ENCODE results near the gene LRRC75A. TPM values are rescaled to one million over a fixed set of nuclear protein-coding genes. Genes with fewer than 3 reads are reported as not detected.
A peak's percentile ranks its signal among the peaks of the same experiment; 100 is the strongest.

The LRRC75A gene
- total and polyA plus RNA-seq, 2 of the 8 experiments (the other 6 are each of a cell fraction or from before 2014, with no cell fraction given): 9.7 to 9.9 TPM

DNA sequence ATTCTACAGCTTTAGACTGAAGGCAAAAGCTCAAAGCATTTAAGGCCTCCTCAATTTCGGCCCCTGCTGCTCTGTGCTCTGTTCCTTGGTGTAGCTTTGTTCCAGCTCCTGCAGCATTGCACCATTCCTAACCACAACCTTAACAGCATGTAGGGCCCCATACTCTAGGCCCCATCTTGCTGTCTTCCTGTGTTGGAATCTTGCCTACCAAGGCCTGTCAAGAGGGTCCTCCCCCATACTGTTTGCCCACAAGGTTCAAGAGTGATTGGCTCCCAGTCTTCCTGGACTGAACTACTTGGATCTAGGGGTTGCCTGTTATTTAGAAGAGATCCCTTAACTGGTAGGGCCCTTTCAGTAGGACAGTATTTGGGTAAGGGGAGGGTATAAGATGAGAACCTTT is 49.9 kb downstream of the LRRC75A start:
- H3K4ac ChIP-seq (replicated peaks; ENCODE audit: insufficient read length, low read depth, low read length): no peak overlapping the region
- H4K91ac ChIP-seq (replicated peaks; ENCODE audit: insufficient read length, low read length): no peak overlapping the region
- no peak overlapping the region for H2BK120ac ChIP-seq (replicated peaks; ENCODE audit: low read depth, low read length)
- POLR2A ChIA-PET (ENCODE audit: partially characterized antibody): interaction anchor here (0.6 to 9.3 kb wide), 20 partner anchors 13 to 147 kb away, joined by 3 to 204 read pairs (median 4); partner anchors contain the start of genes CENPV, TRPV2 and UBB
- no peak overlapping the region for H3K18ac ChIP-seq (ENCODE audit: extremely low read depth, low read length)
- peaks cover 2 to 21% (median 12%) of the 10 kb centered on the region in 4 experiments; a peak in 5 of 7 replicates for H3K4me1 ChIP-seq (replicated peaks in 1 of 4; ENCODE audit: control insufficient read depth in 3 of 4, insufficient read depth in 4 of 4, low read length in 3 of 4)
- no peak overlapping the region for H3K14ac ChIP-seq (ENCODE audit: insufficient read length)
- CTCF ChIA-PET (ENCODE audit: partially characterized antibody): interaction anchor here (1.0 to 36.9 kb wide), 5 partner anchors 8 to 79 kb away, joined by 4 to 941 read pairs (median 7); no protein-coding TSS in a partner anchor
- H3K23ac ChIP-seq (ENCODE audit: insufficient read length): no peak overlapping the region
- H2BK20ac ChIP-seq (ENCODE audit: low read length): no peak overlapping the region
- FAIRE-seq: no peak
- H4K20me1 ChIP-seq (replicated peaks in 1 of 2; ENCODE audit: control insufficient read depth in 1 of 2, insufficient read depth in 2 of 2, low read length in 2 of 2): peaks cover 5 to 26% of the 10 kb centered on the region in 2 experiments
- H3K27ac ChIP-seq (ENCODE audit: low read depth, low read length): peak overlapping the region; percentile 2; the same call in 1 of the 2 replicates
- H2BK5ac ChIP-seq (ENCODE audit: low read depth, low read length): no peak overlapping the region
- no peak overlapping the region for H3K56ac ChIP-seq (replicated peaks; ENCODE audit: insufficient read length, low read depth, low read length)
- peak overlapping the region in 1 of 4 experiments; percentile 95; a peak in 1 of 8 replicates for H3K4me3 ChIP-seq (ENCODE audit: extremely low read depth in 1 of 4, insufficient read depth in 2 of 4, low read depth in 3 of 4, low read length in 4 of 4)
- peak overlapping the region; percentile 24 to 93; a peak in 3 of 4 replicates for H3K4me2 ChIP-seq (ENCODE audit: insufficient read depth in 1 of 2, low read depth in 2 of 2, low read length in 2 of 2)
- H3K23me2 ChIP-seq (ENCODE audit: low read depth, low read length): peaks cover 14% of the 10 kb centered on the region
- H2AK5ac ChIP-seq (ENCODE audit: low read depth, low read length): no peak overlapping the region
- H2BK12ac ChIP-seq (ENCODE audit: low read depth, low read length): no peak overlapping the region
- no peak overlapping the region for H2BK15ac ChIP-seq (ENCODE audit: low read length)
- 94% methylated on average over 1 of the region's 1 CpG; no CpG with 5 or more reads in 1 of the 2 experiments for WGBS, 2 experiments (ENCODE audit: extremely low coverage in 1 of 2, insufficient coverage in 1 of 2, insufficient read length in 1 of 2, insufficient replicate concordance in 2 of 2, low coverage in 1 of 2, low lambda C conversion rate in 2 of 2, missing lambda C conversion rate in 1 of 2)
- no peaks in the 10 kb centered on the region for H3K27me3 ChIP-seq (replicated peaks in 1 of 4; ENCODE audit: control insufficient read depth in 3 of 4, extremely low read depth in 1 of 4, insufficient read depth in 3 of 4, low read length in 3 of 4)
- H2AFZ ChIP-seq (ENCODE audit: low read length): no peak overlapping the region
- H4K5ac ChIP-seq (ENCODE audit: insufficient read length, low read depth, low read length): no peak overlapping the region
- H4K8ac ChIP-seq (ENCODE audit: extremely low read depth, insufficient read depth, low read length): no peak overlapping the region
- H3K9ac ChIP-seq (replicated peaks in 1 of 4; ENCODE audit: extremely low read depth in 1 of 4, low read depth in 3 of 4, low read length in 3 of 4): peak overlapping the region in 1 of 4 experiments; percentile 30; a peak in 1 of 7 replicates
- H3K9me3 ChIP-seq (ENCODE audit: insufficient read depth in 2 of 2, low read depth in 1 of 2, low read length in 1 of 2): no peaks in the 10 kb centered on the region
- peaks cover 3 to 17% of the 10 kb centered on the region in 2 experiments; a peak in 2 of 4 replicates for H3K79me2 ChIP-seq (ENCODE audit: control insufficient read depth in 1 of 2, insufficient read depth in 2 of 2, low read length in 2 of 2)
- no peak for DNase-seq (ENCODE audit: low read depth in 1 of 2, low spot score in 2 of 2)
- H3K36me3 ChIP-seq (ENCODE audit: control insufficient read depth in 2 of 4, insufficient read depth in 4 of 4, low read length in 3 of 4): peaks cover 18 to 60% (median 39%) of the 10 kb centered on the region in 4 experiments
- peaks cover 4% of the 10 kb centered on the region; the same call in 1 of the 2 replicates for H3K79me1 ChIP-seq (ENCODE audit: low read depth, low read length)
- TF ChIP-seq SP2 (IDR thresholded peaks at IDR 0.05; ENCODE audit: low read length) (no peak), POLR2A (IDR thresholded peaks at IDR 0.05; ENCODE audit: control extremely low read depth in 1 of 2, low read depth in 2 of 2, low read length in 2 of 2) (peak in 1 of 2 experiments; percentile 75; a peak in 1 of 3 replicates), CBX5 (IDR thresholded peaks at IDR 0.05; ENCODE audit: low read depth, low read length) (no peak), RNF2 (IDR thresholded peaks at IDR 0.05; ENCODE audit: borderline replicate concordance, low read depth, low read length, missing control alignments, poor library complexity, severe bottlenecking) (no peak), CTBP2 (IDR thresholded peaks at IDR 0.05; ENCODE audit: borderline replicate concordance, insufficient read depth, insufficient read length, low read length) (no peak), HDAC2 (IDR thresholded peaks at IDR 0.05; ENCODE audit: borderline replicate concordance in 1 of 2, low read depth in 2 of 2, low read length in 2 of 2) (no peak), CHD2 (IDR thresholded peaks at IDR 0.05; ENCODE audit: low read length) (0 out of 2 replicates have a peak, but pooled peaks have one; percentile 12), BCL11A (IDR thresholded peaks at IDR 0.05; ENCODE audit: low read depth in 2 of 2, low read length in 2 of 2) (no peak)
- TF ChIP-seq, protein P1, sequence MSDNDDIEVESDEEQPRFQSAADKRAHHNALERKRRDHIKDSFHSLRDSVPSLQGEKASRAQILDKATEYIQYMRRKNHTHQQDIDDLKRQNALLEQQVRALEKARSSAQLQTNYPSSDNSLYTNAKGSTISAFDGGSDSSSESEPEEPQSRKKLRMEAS (IDR thresholded peaks at IDR 0.05): no peak
- TF ChIP-seq, protein P2, sequence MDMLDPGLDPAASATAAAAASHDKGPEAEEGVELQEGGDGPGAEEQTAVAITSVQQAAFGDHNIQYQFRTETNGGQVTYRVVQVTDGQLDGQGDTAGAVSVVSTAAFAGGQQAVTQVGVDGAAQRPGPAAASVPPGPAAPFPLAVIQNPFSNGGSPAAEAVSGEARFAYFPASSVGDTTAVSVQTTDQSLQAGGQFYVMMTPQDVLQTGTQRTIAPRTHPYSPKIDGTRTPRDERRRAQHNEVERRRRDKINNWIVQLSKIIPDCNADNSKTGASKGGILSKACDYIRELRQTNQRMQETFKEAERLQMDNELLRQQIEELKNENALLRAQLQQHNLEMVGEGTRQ (IDR thresholded peaks at IDR 0.05; ENCODE audit: low read length): no peak

Data from H1 (cell line).